CD4-positive, alpha-beta T cell treated with Interleukin-6 at 100 ng/mL for 8 hours (primary cell): ENCODE results near the gene TRAM2.

Experiments
- DNase-seq: peaks from one replicate; pipeline ENCODE4 v3.0.0-alpha.2; 2020; ENCODE audit warnings: mixed read lengths, low spot score

TRAM2 gene

DNA sequence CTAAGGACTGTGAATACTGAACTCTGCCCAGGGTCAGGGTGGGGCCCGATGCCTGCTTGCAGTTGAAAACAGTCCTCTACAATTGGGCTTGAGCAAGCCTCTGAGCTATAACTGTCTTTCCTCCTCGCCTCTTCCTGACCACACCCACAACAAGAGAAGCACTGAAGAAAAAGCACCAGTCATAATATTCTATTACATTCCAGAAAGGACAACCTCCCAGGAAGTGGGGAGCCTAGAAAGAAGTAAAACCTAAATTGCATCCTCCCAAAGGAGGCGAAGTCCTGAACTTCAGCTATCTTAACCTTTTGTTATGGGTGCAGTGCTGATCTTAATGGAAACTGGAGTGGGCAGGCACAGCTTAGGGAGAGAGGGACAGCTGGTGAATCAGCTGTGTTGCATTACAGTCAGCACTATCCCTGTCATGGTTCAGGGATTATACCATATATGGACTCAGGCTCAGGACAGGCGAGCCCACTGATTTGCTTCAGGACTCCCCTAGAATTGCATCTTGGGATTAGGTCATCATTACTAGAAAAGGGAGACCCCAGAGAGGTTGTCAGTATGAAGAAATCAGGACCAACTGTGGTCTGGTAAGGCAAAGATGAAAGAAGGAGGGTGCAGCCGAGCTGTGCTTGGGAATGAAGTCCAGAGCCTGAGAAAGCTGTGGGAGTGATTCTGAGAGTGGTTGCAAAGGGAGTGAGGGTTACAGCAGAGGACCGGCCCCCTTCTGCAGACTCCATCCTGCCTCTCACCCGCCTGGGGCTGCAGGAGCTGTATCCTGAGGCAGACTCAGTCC, 18.3 kb upstream of the TRAM2 start:
- no peak for DNase-seq

DNA sequence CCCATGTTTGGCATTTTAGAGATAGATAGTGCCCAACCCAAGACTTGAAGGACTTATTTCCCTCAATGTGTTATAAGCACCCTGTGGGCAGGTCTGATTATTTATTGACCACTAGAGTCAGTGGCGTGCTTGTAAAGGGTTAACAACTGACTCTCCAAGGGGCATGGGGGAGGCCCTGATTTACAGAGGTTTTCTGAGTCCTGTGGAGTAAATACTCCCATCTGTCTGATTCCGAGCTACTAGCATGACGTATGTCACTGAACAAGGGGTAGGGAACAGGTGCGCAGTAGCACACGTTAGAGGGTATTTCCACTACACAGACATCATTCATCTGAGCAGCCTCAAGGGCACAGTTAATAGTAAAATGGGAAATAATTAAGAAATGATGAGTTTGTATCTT, 17.4 kb upstream of the TRAM2 start:
- DNase-seq: no peak

DNA sequence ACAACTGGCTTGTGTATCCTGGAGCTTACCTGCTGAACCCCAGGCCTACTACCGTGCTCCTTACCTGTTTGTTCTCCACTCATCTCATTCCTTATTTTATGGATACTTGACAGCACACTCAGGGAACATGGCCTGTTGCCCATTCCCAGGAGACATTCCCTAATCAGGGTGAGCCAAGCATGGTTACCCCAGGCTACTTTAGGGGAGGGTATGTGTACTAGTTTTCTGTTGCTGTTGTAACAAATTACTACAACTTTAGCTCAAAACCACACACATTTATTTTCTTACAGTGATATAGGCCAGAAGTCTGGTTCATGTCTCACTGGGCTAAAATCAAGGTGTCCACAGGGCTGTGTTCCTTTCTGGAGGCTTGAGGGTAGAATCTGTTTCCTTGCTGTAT, 15.0 kb upstream of the TRAM2 start:
- no peak for DNase-seq

GRCh38 chr6:52590152-52590891, 13.5 kb upstream of the TRAM2 start:
- no peak for DNase-seq

DNA sequence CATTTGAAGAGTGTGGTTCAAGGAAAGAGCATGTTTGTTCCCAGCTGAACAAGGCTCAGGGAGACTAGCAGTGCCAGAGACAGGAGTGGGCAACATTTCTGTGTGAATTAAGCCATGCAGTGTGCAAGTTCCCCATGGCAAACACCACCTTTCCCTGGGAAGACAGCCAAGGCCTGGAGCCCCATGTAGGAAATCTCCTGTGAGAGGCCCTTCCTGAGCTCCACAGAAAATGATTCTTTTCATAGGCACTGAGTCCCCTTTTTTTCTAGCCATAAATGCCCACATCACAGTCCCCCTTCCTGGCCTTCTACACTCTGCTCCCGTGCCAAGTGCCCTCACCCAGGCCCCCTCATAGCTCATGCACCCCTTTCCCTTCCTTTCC, 11.8 kb upstream of the TRAM2 start:
- DNase-seq: no peak

- DNase-seq: no peak
Observed at GRCh38 chr6:52588087-52588709, 11.3 kb upstream of the TRAM2 start.

GRCh38 chr6:52587001-52587400, 10.1 kb upstream of the TRAM2 start:
- DNase-seq: no peak

- DNase-seq: no peak
Observed at GRCh38 chr6:52584203-52584602, 7.3 kb upstream of the TRAM2 start.

DNA sequence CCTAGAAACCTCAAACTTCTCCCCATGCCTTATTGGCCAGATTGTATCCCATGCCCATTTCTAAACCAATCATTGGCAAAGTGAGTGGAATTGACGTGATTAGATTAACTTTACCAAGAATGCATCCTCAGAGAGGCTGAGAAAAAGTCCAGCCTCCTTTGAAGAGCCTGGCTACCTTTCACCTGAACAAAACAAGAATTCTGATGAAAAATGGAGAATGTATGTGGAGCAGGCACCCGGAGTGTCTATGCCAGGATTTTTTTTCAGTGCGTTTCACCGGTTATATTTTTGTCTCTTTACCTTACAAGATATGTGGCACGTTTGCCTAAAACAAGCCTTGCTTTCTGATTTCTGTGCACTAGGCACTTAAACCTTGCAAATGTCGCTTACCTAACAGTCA, 6.1 kb upstream of the TRAM2 start:
- no peak for DNase-seq

DNA sequence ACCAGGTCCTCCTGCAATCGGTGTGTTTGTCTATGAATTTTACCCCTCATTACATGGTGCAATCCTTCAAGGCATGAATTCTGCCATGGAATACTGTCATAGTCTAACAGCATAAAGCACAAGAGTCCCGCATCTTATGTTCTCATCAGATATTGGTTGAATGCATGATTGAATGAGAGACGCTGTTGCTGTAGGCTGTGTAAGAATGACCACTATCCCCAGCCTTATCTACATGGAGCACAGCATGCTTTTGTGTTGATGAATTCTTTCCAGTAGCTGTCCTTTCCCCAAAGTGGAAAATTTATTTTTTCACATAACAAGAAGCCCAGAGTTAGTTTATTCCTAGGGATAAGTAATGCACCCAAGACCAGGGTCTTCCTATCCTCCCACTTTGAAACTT, 5.6 kb upstream of the TRAM2 start:
- no peak for DNase-seq

GRCh38 chr6:52580905-52581304, 4.0 kb upstream of the TRAM2 start:
- DNase-seq: no peak

DNA sequence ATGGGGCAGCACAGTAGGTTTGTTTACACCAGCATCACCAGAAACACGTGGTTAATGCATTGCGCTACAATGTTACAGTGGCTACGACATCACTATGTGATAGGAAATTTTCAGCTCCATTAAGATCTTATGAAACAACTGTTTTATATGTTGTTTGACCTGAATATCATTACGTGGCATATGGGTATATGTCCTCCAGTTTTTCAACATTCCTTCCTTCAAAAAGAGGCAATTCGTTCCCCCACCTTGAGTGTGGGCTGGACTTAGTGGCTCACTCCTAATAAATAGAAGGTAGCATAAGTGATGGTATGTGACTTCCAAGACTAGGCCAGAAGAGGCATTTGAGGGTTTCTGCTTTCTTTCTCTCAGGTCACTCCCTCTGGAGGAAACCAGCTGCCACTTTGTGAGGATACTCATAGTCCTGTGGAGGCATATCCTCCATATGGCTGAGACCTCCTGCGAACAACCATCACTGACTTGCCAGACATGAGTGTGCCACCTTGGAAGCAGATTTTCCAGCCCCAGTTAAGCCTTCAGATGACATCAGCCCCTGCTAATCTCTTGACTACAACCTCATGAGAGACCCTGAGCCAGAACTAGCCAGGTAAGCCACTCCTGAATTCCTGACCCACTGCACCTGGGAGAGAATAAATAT, 2.3 kb upstream of the TRAM2 start:
- DNase-seq: no peak

GRCh38 chr6:52577778-52578463, 1.1 kb upstream of the TRAM2 start:
- no peak for DNase-seq

DNA sequence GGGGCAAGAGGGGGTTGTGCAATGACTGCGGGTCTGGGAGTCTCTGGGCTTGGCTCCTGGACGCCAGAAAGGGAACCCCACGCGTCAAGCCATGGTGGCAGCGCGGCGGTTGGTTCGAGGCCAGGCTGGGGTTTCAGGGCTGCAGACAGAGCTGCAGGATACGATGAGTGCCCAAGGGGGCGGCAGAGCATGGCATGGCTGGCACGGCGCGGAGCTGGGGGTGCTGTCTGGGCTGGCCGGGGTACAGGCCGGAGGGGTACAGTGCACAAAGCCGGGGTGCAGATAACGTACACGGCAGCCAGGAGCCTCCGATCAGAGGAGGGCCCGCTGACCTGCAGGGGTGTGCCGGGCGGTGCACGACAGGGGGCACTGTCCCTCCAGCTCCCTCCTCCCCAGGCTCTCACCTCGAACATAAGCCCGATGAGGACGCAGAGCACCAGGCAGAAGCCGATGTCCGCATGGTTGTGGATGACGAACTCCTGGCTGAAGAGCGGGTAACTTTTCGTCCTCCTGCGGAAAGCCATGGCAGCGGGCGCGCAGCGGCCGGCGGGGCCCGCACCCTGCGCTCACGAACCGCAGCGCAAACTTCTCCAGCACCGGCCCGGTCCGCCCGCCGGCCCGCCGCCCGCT, 353 bp downstream of the TRAM2 start:
- peak; percentile 61 for DNase-seq

GRCh38 chr6:52576054-52576391, 837 bp downstream of the TRAM2 start:
- no peak for DNase-seq

DNA sequence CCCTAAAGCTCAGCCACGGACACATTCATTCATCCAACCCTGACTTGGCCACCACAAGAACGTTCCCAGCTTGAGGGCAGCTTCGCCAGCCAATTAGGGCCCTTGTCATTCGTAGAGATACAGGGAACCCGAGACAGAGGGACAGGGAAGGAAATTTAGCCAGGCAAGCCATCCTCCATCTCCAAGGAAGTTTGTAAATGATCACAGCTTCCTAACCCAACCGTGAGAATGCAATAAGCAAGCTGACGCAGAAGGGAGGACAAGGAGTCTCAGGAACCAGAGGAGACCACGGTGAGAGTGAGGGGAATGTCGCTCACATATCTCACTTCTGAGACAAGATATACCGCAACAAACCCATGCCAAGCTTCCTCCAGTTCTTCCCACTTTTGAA, 1.4 kb downstream of the TRAM2 start:
- DNase-seq: no peak

GRCh38 chr6:52574709-52575501, 2.0 kb downstream of the TRAM2 start:
- peak; percentile 54 for DNase-seq

DNA sequence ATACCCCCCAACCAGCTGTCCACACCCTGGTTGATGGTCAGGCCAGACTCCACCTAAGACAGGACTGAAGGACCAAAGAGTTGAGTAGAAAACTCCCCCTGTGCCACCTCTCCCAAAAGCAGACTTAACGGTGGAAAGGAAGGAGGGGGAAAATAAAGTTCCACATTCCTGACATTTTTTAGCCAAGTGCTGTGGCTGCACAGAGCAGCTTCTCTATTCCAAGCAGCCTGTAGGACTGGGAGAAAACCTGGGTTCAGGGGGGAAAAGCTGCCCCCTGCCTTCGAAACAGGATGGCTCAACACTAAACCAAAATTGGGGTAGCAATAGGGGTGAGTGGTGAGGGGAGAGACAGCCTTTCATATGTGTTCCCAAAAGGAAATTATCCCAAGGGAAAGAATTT, 3.6 kb downstream of the TRAM2 start:
- DNase-seq: no peak

DNA sequence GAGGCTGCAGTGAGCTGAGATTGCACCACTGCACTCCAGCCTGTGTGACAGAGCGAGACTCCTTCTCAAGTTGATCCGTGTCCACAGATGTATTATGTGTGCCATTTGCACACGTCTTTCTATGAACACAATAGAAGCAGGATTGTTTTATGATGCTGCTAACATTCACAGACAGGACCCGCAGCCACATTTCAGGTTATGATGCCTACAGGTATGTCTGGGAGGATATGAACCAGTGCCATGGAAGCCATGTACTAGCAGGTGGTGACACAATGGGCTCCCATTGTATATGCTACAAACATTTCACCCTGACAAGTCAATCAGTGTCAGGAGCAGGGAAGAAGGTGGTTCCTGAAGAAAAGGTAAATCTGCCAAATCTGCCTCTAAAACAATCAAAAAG, 4.3 kb downstream of the TRAM2 start:
- no peak for DNase-seq

GRCh38 chr6:52571099-52571755, 5.6 kb downstream of the TRAM2 start:
- DNase-seq: no peak
